Esophagus (tissue), 2 donors: ENCODE data around the gene NFIA. TPM values are rescaled to one million over a fixed set of nuclear protein-coding genes. Genes with fewer than 3 reads are reported as not detected.

Source experiments
- H3K27ac ChIP-seq, 2 donors: one replicate each; pipeline ENCODE4 v1.5.1; 2013; ENCODE audit warnings: low read depth in 2 of 2, mild to moderate bottlenecking in 2 of 2, inconsistent platforms in 1 of 2, low read length in 1 of 2, moderate library complexity in 1 of 2
- H3K27me3 ChIP-seq, 2 donors: one replicate each; pipeline ENCODE4 v1.6.1; 2013; ENCODE audit warnings: low read length in 2 of 2, control low read depth in 1 of 2, mild to moderate bottlenecking in 1 of 2; ENCODE audit not compliant: insufficient read depth in 2 of 2, control insufficient read depth in 1 of 2
- H3K36me3 ChIP-seq, 2 donors: one replicate each; pipeline ENCODE4 v1.6.1; 2013; ENCODE audit warnings: low read length in 1 of 2; ENCODE audit not compliant: control insufficient read depth in 2 of 2, insufficient read depth in 2 of 2
- H3K4me1 ChIP-seq, 2 donors: one replicate each; pipeline ENCODE4 v1.6.1; 2013; ENCODE audit warnings: low read length in 1 of 2; ENCODE audit not compliant: control insufficient read depth in 2 of 2, insufficient read depth in 2 of 2
- H3K4me3 ChIP-seq, 2 donors: one replicate each; pipeline ENCODE4 v1.5.1; 2013; ENCODE audit warnings: low read length in 2 of 2, mild to moderate bottlenecking in 2 of 2, low read depth in 1 of 2, moderate library complexity in 1 of 2
- H3K9me3 ChIP-seq, 2 donors: one replicate each; pipeline ENCODE4 v1.6.1; 2013; ENCODE audit warnings: mild to moderate bottlenecking in 2 of 2, low read depth in 1 of 2, low read length in 1 of 2, moderate library complexity in 1 of 2; ENCODE audit not compliant: control insufficient read depth in 2 of 2, insufficient read depth in 1 of 2
- WGBS, 2 donors: extraction: QIAGEN DNeasy Blood & Tissue Kit; methylation state at CpG; one replicate each; pipeline ENCODE4 v1.1.7; 2013; 5-methylcytosine and 5-hydroxymethylcytosine counted together
- polyA plus RNA-seq, 2 donors: library from polyadenylated mRNA; stranded (reverse); fragments of 200-250 nt; gene quantifications; one replicate each; pipeline ENCODE4 v1.2.3, GENCODE V29; 2013
- donor health status: healthy with polysubstance abuse.
- donor health status: Bipolar disorder and iron deficiency.

Gene NFIA
- polyA plus RNA-seq, 2 donors = 9.0 to 11.0 TPM

GRCh38 chr1:61090546-61091202 is 8.3 kb downstream of the NFIA start:
- WGBS, 2 donors = 67 to 71% methylated on average over 9 of the region's 9 CpGs
- no peaks in the 10 kb centered on the region for H3K27me3 ChIP-seq
- H3K9me3 ChIP-seq = no peaks in the 10 kb centered on the region
- peaks cover 0 to 5% of the 10 kb centered on the region in 2 donors for H3K36me3 ChIP-seq
- H3K4me1 ChIP-seq = no peaks in the 10 kb centered on the region
- H3K4me3 ChIP-seq = no peak overlapping the region
- no peak overlapping the region for H3K27ac ChIP-seq

- no peak overlapping the region for H3K27ac ChIP-seq
- H3K36me3 ChIP-seq = peaks cover 0 to 5% of the 10 kb centered on the region in 2 donors
- H3K9me3 ChIP-seq = no peaks in the 10 kb centered on the region
- no peaks in the 10 kb centered on the region for H3K4me1 ChIP-seq
- WGBS, 2 donors = 51 to 58% methylated on average over 3 of the region's 3 CpGs
- H3K27me3 ChIP-seq = no peaks in the 10 kb centered on the region
- H3K4me3 ChIP-seq = no peak overlapping the region
Measured at GRCh38 chr1:61091455-61091854, 9.1 kb downstream of the NFIA start.

GRCh38 chr1:61092642-61093041 is 10.3 kb downstream of the NFIA start:
- Histone ChIP-seq H3K9me3 (no peaks in the 10 kb centered on the region), H3K36me3 (peaks cover 0 to 5% of the 10 kb centered on the region in 2 donors), H3K27me3 (no peaks in the 10 kb centered on the region), H3K27ac (no peak overlapping the region), H3K4me1 (no peaks in the 10 kb centered on the region), H3K4me3 (peak overlapping the region in 1 of 2 donors; percentile 1)
- WGBS, 2 donors = 41 to 45% methylated on average over 5 of the region's 5 CpGs

GRCh38 chr1:61093525-61094137 is 11.3 kb downstream of the NFIA start:
- Histone ChIP-seq H3K4me3 (no peak overlapping the region), H3K27me3 (no peaks in the 10 kb centered on the region), H3K27ac (no peak overlapping the region), H3K9me3 (no peaks in the 10 kb centered on the region), H3K36me3 (peaks cover 0 to under 1% of the 10 kb centered on the region in 2 donors), H3K4me1 (no peaks in the 10 kb centered on the region)
- 59 to 69% methylated on average over 2 of the region's 2 CpGs for WGBS, 2 donors

GRCh38 chr1:61094677-61095469 is 12.5 kb downstream of the NFIA start:
- no peaks in the 10 kb centered on the region for H3K27me3 ChIP-seq
- no peaks in the 10 kb centered on the region for H3K4me1 ChIP-seq
- no peaks in the 10 kb centered on the region for H3K9me3 ChIP-seq
- 43 to 46% methylated on average over 4 of the region's 4 CpGs for WGBS, 2 donors
- H3K4me3 ChIP-seq = no peak overlapping the region
- no peak overlapping the region for H3K27ac ChIP-seq
- no peaks in the 10 kb centered on the region for H3K36me3 ChIP-seq

- H3K27me3 ChIP-seq = no peaks in the 10 kb centered on the region
- H3K9me3 ChIP-seq = no peaks in the 10 kb centered on the region
- H3K36me3 ChIP-seq = no peaks in the 10 kb centered on the region
- 59% methylated on average over 2 of the region's 2 CpGs for WGBS, 2 donors
- no peak overlapping the region for H3K4me3 ChIP-seq
- H3K4me1 ChIP-seq = no peaks in the 10 kb centered on the region
- H3K27ac ChIP-seq = no peak overlapping the region
Measured at GRCh38 chr1:61095470-61095812, 13.1 kb downstream of the NFIA start.

GRCh38 chr1:61097317-61097716 is 15.0 kb downstream of the NFIA start:
- H3K27ac ChIP-seq = no peak overlapping the region
- H3K27me3 ChIP-seq = no peaks in the 10 kb centered on the region
- H3K4me1 ChIP-seq = no peaks in the 10 kb centered on the region
- H3K9me3 ChIP-seq = no peaks in the 10 kb centered on the region
- 90 to 96% methylated on average over 1 of the region's 1 CpG for WGBS, 2 donors
- no peaks in the 10 kb centered on the region for H3K36me3 ChIP-seq
- no peak overlapping the region for H3K4me3 ChIP-seq

GRCh38 chr1:61097722-61098121 is 15.4 kb downstream of the NFIA start:
- no peaks in the 10 kb centered on the region for H3K36me3 ChIP-seq
- H3K27me3 ChIP-seq = no peaks in the 10 kb centered on the region
- H3K9me3 ChIP-seq = no peaks in the 10 kb centered on the region
- H3K27ac ChIP-seq = no peak overlapping the region
- H3K4me1 ChIP-seq = no peaks in the 10 kb centered on the region
- no peak overlapping the region for H3K4me3 ChIP-seq
- 72 to 77% methylated on average over 1 of the region's 1 CpG for WGBS, 2 donors

- Histone ChIP-seq H3K4me3 (no peak overlapping the region), H3K4me1 (no peaks in the 10 kb centered on the region), H3K36me3 (no peaks in the 10 kb centered on the region), H3K27me3 (no peaks in the 10 kb centered on the region), H3K27ac (no peak overlapping the region), H3K9me3 (no peaks in the 10 kb centered on the region)
- 83 to 88% methylated on average over 3 of the region's 3 CpGs for WGBS, 2 donors
Measured at GRCh38 chr1:61098333-61098732, 16.0 kb downstream of the NFIA start.
